GM12878 (cell line): ENCODE results near the gene MRPL41. TPM values are rescaled to one million over a fixed set of nuclear protein-coding genes. Genes with fewer than 3 reads are reported as not detected.

Source experiments
- ATAC-seq: fragments of 200-7000 bp; cut with Tn5 transposase; 3 replicates; pipeline ENCODE4 v1.9.1; 2020; ENCODE audit warnings: mild to moderate bottlenecking, moderate library complexity
- BruUV-seq: library from RNA; stranded (reverse); fragments of 400-500 nt; replicated peaks from 2 replicates; lab custom pipeline; 2021; lab: Mats Ljungman, UMichigan
- CTCF ChIA-PET: fragments of 300-600 bp; sonication (Branson Sonifier 250); formaldehyde crosslinking; extraction: SDS; loops from one replicate; lab custom pipeline; 2021; ENCODE audit warnings: inconsistent platforms; lab: Yijun Ruan, JAX
- POLR2A ChIA-PET: fragments of 350-600 bp; formaldehyde crosslinking; extraction: SDS; loops from one replicate; lab custom pipeline; 2021; ENCODE audit warnings: inconsistent platforms; lab: Charles Lee
- RAD21 ChIA-PET: fragments of 300-600 bp; sonication (Branson Sonifier 250); formaldehyde crosslinking; loops from one replicate; lab custom pipeline; 2023; ENCODE audit warnings: antibody characterized with exemption; ENCODE audit not compliant: unreplicated experiment; lab: Charles Lee
- SMC1A ChIA-PET: fragments of 300-600 bp; sonication (Branson Sonifier 250); formaldehyde crosslinking; loops from one replicate; lab custom pipeline; 2023; ENCODE audit not compliant: unreplicated experiment, uncharacterized antibody; lab: Charles Lee
- DNase-seq: peaks from one replicate; pipeline ENCODE4 v3.0.0-alpha.2; 2011; ENCODE audit warnings: low read depth, low spot score
- FAIRE-seq: peaks from 3 replicates; lab custom pipeline; 2011; peaks lifted over from hg19 to GRCh38; lab: Jason Lieb, UNC
- H2AFZ ChIP-seq: 2 replicates; pipeline ENCODE4 v1.6.0; 2011; ENCODE audit warnings: low read depth, low read length, control low read depth; ENCODE audit not compliant: control insufficient read depth
- H3K27ac ChIP-seq: 2 replicates; pipeline ENCODE4 v1.5.1; 2011; ENCODE audit warnings: control low read depth; ENCODE audit not compliant: control insufficient read depth, insufficient read depth
- H3K27me3 ChIP-seq, 2 experiments: replicated peaks in 1 of 2; 2 replicates each; pipeline versions ENCODE4 v1.6.0 to v1.6.1; 2011; ENCODE audit warnings: low read length in 1 of 2; ENCODE audit not compliant: control insufficient read depth in 2 of 2, insufficient read depth in 2 of 2
- H3K36me3 ChIP-seq, 2 experiments: 2 replicates each; pipeline ENCODE4 v1.5.1; 2011; ENCODE audit warnings: low read length in 1 of 2; ENCODE audit not compliant: control insufficient read depth in 2 of 2, insufficient read depth in 2 of 2
- H3K4me1 ChIP-seq: 2 replicates; pipeline ENCODE4 v1.6.1; 2011; ENCODE audit warnings: mild to moderate bottlenecking, low read length, moderate library complexity, mixed read lengths; ENCODE audit not compliant: control insufficient read depth, insufficient read depth
- H3K4me2 ChIP-seq: 2 replicates; pipeline ENCODE4 v1.6.0; 2011; ENCODE audit warnings: control low read depth; ENCODE audit not compliant: control insufficient read depth, insufficient read depth
- H3K4me3 ChIP-seq: fragments of 200-600 bp; sonication (generic); 2 replicates; pipeline ENCODE4 v1.5.1; 2016
- H3K79me2 ChIP-seq: 2 replicates; pipeline ENCODE4 v1.6.0; 2011; ENCODE audit warnings: low read length; ENCODE audit not compliant: control insufficient read depth, insufficient read depth
- H3K9ac ChIP-seq: 2 replicates; pipeline ENCODE4 v1.8.0; 2011; ENCODE audit warnings: low read length, control low read depth, mixed read lengths; ENCODE audit not compliant: control insufficient read depth, insufficient read depth
- H3K9me3 ChIP-seq: replicated peaks from 3 replicates; pipeline ENCODE4 v1.5.1; 2011; ENCODE audit warnings: mild to moderate bottlenecking, low read length; ENCODE audit not compliant: control insufficient read depth, insufficient read depth
- H4K20me1 ChIP-seq: 2 replicates; pipeline ENCODE4 v1.6.0; 2011; ENCODE audit not compliant: control insufficient read depth, insufficient read depth
- BACH1 ChIP-seq: fragments of 450-650 bp; IDR thresholded peaks from 2 replicates; pipeline ENCODE4 v1.6.1; 2017; ENCODE audit warnings: mild to moderate bottlenecking, borderline replicate concordance
- BMI1 ChIP-seq: fragments of 450-650 bp; IDR thresholded peaks from 2 replicates; pipeline ENCODE4 v1.6.1; 2016; ENCODE audit warnings: mild to moderate bottlenecking, moderate library complexity, borderline replicate concordance
- ELK1 ChIP-seq: IDR thresholded peaks from 2 replicates; pipeline ENCODE4 v1.6.1; 2012; ENCODE audit warnings: low read depth, low read length, improper control_type of control experiment
- HCFC1 ChIP-seq: fragments of 150-350 bp; IDR thresholded peaks from 2 replicates; pipeline ENCODE4 v1.6.1; 2014; ENCODE audit warnings: low read length
- IRF3 ChIP-seq: fragments of 450-650 bp; IDR thresholded peaks from 2 replicates; pipeline ENCODE4 v1.6.1; 2014; ENCODE audit warnings: mild to moderate bottlenecking
- LARP7 ChIP-seq: fragments of 450-650 bp; IDR thresholded peaks from 2 replicates; pipeline ENCODE4 v1.6.1; 2017; ENCODE audit warnings: mild to moderate bottlenecking
- POLR2AphosphoS5 ChIP-seq: IDR thresholded peaks from 2 replicates; pipeline ENCODE4 v1.6.1; 2011; ENCODE audit warnings: mild to moderate bottlenecking, low read length, inconsistent platforms
- SKIL ChIP-seq: fragments of 450-650 bp; IDR thresholded peaks from 2 replicates; pipeline ENCODE4 v1.6.1; 2017; ENCODE audit warnings: mild to moderate bottlenecking, low read depth, inconsistent platforms; ENCODE audit not compliant: poor library complexity, severe bottlenecking
- SMARCA5 ChIP-seq: fragments of 450-650 bp; IDR thresholded peaks from 2 replicates; pipeline ENCODE4 v1.6.1; 2017; ENCODE audit warnings: mild to moderate bottlenecking
- YY1 ChIP-seq: IDR thresholded peaks from 2 replicates; pipeline ENCODE4 v1.6.1; 2011; ENCODE audit warnings: low read depth, mild to moderate bottlenecking, low read length
- ZNF24 ChIP-seq: fragments of 450-650 bp; IDR thresholded peaks from 2 replicates; pipeline ENCODE4 v1.6.1; 2017; ENCODE audit warnings: antibody characterized with exemption, mild to moderate bottlenecking
- WGBS: methylation state at CpG from one replicate; pipeline ENCODE4 v1.1.6; 2016; ENCODE audit warnings: low lambda C conversion rate; ENCODE audit not compliant: insufficient replicate concordance, insufficient coverage; ENCODE audit errors: missing lambda C conversion rate; 5-methylcytosine and 5-hydroxymethylcytosine counted together
- in situ Hi-C: fragments of 300-500 bp; cut with MboI; formaldehyde crosslinking; loops from 9 replicates; pipeline ENCODE4 v1.14.3; 2018; ENCODE audit warnings: mixed read lengths
- intact Hi-C: fragments of 100-400 bp; cut with micrococcal nuclease; formaldehyde crosslinking; loops from one replicate; pipeline ENCODE4 v1.14.2; 2022; ENCODE audit not compliant: unreplicated experiment
- polyA plus RNA-seq, 11 experiments: library from polyadenylated mRNA; depleted of rRNA in 4 of 11; unstranded in 6 of 11; stranded (reverse) in 5 of 11; fragments of >200 nt; fragmentation: Nextera tagmentation in 4 of 11; fragmentation: Illumina TruSeq in 1 of 11; extraction: Ambion mirVana in 4 of 11; extraction: Trizol in 1 of 11; gene quantifications; 1 replicate in 1 of 11; 2 replicates in 10 of 11; pipeline versions ENCODE4 v1.2.1 to v1.2.3, GENCODE V29; 2011 to 2016; ENCODE audit warnings: inconsistent platforms in 2 of 11, missing spikeins in 2 of 11, low read depth in 1 of 11
- total RNA-seq, 4 experiments: library from RNA; depleted of rRNA in 3 of 4; stranded (reverse); fragments of >200 nt in 3 of 4; fragmentation: Illumina TruSeq in 1 of 4; extraction: Trizol in 1 of 4; gene quantifications; 2 replicates each; pipeline versions ENCODE4 v1.2.1 to v1.2.3, GENCODE V29; 2013 to 2021

The MRPL41 gene
- total and polyA plus RNA-seq, 10 of the 15 experiments (the other 5 are each of a cell fraction or from before 2014, with no cell fraction given), result 1.3 to 116 (median 40.1) TPM

- 0 out of 2 replicates have a peak, but pooled peaks have one; percentile 16 for TF ChIP-seq SMARCA5
- TF ChIP-seq POLR2AphosphoS5, result peak; percentile 81
- TF ChIP-seq HCFC1, result peak; percentile 50
- TF ChIP-seq IRF3, result no peak
- TF ChIP-seq LARP7, result peak; percentile 15; the same call in 1 of the 2 replicates
- peak; percentile 34; the same call in 1 of the 2 replicates for TF ChIP-seq BACH1
- peak; percentile 38; the same call in 1 of the 2 replicates for TF ChIP-seq YY1
Measured at GRCh38 chr9:137551264-137552021, at the start of gene MRPL41 (continued).

GRCh38 chr9:137502008-137502911 is 49.4 kb upstream of the MRPL41 start:
- Histone ChIP-seq H3K9ac (no peak overlapping the region), H3K4me2 (no peak overlapping the region), H3K36me3 (no peaks in the 10 kb centered on the region), H3K4me3 (no peak overlapping the region), H3K27me3 (no peaks in the 10 kb centered on the region), H3K9me3 (no peaks in the 10 kb centered on the region; the same call in 2 of the 3 replicates), H3K4me1 (no peaks in the 10 kb centered on the region), H4K20me1 (no peaks in the 10 kb centered on the region), H3K79me2 (no peaks in the 10 kb centered on the region), H3K27ac (no peak overlapping the region), H2AFZ (no peak overlapping the region)
- SMC1A ChIA-PET, result no interaction called here
- no peak for FAIRE-seq
- CTCF ChIA-PET, result no interaction called here
- intact Hi-C loops, result no loop called here
- RAD21 ChIA-PET, result no interaction called here
- no TSS peak for BruUV-seq
- WGBS, result 86% methylated on average over 20 of the region's 36 CpGs
- no peak for ATAC-seq
- POLR2A ChIA-PET, result no interaction called here
- no peak for DNase-seq
- in situ Hi-C loops, result no loop called here
- TF ChIP-seq BMI1 (no peak), ZNF24 (no peak), ELK1 (no peak), SKIL (no peak), SMARCA5 (no peak)
